Measurements from ENCODE around the gene IWS1. TPM values are rescaled to one million over a fixed set of nuclear protein-coding genes. Genes with fewer than 3 reads are reported as not detected.
A peak's percentile ranks its signal among the peaks of the same experiment; 100 is the strongest.

Gene IWS1
- polyA plus RNA-seq, 1 donor: 53.1 TPM

DNA sequence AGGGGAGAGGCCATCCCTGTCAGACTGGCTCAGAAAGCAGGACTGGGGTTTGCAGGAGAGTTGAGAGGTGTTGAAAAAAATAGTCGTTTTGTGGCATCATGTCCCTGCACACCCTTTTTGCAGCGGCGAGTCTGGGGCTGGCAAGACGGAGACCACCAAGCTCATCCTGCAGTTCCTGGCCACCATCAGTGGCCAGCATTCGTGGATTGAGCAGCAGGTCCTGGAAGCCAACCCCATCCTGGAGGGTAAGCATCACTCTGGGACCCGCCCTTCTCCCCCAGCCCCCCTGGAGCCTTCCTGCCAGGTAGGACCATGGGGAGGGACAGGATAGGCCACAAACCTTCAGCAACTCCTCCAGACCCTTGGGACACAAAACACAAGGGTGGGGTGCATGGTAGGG, 43.4 kb upstream of the IWS1 start:
- H3K27ac ChIP-seq (ENCODE audit: low read length): no peak overlapping the region
- no peaks in the 10 kb centered on the region for H3K9me3 ChIP-seq (ENCODE audit: control insufficient read depth, low read depth, low read length)
- no CpG with 5 or more reads among the region's 6 CpGs for WGBS (ENCODE audit: insufficient coverage, low lambda C conversion rate)
- H3K4me3 ChIP-seq (ENCODE audit: low read length): no peak overlapping the region
- no peaks in the 10 kb centered on the region for H3K27me3 ChIP-seq (ENCODE audit: control insufficient read depth, insufficient read depth, low read length)
- peaks cover 71% of the 10 kb centered on the region for H3K36me3 ChIP-seq (ENCODE audit: control insufficient read depth, insufficient read depth, low read length)
- no peaks in the 10 kb centered on the region for H3K4me1 ChIP-seq (ENCODE audit: control insufficient read depth, insufficient read depth, low read length)
- no peak for DNase-seq

DNA sequence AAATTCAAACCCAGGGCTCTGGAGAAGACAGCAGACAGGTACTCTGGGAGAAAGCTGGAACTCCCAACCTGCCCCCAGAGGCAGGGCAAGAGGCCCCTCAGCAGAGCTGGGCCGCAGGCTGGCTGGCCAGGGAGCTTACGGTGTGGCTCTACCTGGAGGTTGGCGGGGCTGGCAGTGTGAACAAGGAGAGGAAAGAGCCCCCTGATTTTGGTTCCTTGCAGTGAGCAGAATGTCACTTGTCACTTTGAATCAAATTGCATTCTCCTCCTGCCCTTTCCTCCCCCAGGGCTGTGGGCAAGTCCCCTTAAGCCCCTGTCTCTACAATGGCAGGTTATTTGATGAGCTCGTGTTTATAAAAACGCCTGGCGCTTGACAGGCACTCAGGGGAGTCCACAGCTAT, 41.8 kb upstream of the IWS1 start:
- H3K4me1 ChIP-seq (ENCODE audit: control insufficient read depth, insufficient read depth, low read length): peaks cover 4% of the 10 kb centered on the region
- no peaks in the 10 kb centered on the region for H3K9me3 ChIP-seq (ENCODE audit: control insufficient read depth, low read depth, low read length)
- peaks cover 69% of the 10 kb centered on the region for H3K36me3 ChIP-seq (ENCODE audit: control insufficient read depth, insufficient read depth, low read length)
- no peaks in the 10 kb centered on the region for H3K27me3 ChIP-seq (ENCODE audit: control insufficient read depth, insufficient read depth, low read length)
- no peak for DNase-seq
- no CpG with 5 or more reads among the region's 6 CpGs for WGBS (ENCODE audit: insufficient coverage, low lambda C conversion rate)
- H3K4me3 ChIP-seq (ENCODE audit: low read length): no peak overlapping the region
- H3K27ac ChIP-seq (ENCODE audit: low read length): no peak overlapping the region

DNA sequence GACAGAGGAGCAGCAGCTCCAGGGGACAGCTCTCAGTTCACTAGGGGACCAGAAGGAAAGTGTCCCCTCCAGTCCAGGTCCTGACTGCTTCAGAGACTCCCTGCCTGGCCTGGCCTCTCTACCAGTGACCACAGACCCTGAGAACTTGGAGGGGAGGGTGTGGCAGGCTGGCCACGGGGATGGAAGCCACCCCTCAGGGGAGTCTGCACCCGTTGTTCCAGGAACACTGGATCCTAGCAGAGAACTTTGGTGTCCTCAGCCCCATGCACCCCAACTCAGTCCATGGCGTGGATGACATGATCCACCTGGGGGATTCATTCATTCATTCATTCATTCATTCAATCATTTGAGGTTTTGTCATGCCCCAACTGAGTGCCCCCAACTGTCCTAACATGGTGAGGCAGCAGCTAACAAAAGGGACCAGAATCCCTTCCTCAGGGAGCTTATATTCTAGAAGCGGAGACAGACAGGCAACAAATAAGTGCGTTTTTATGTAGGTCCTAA, 41.1 kb upstream of the IWS1 start:
- H3K9me3 ChIP-seq (ENCODE audit: control insufficient read depth, low read depth, low read length): no peaks in the 10 kb centered on the region
- no peak overlapping the region for H3K27ac ChIP-seq (ENCODE audit: low read length)
- no peak for DNase-seq
- H3K27me3 ChIP-seq (ENCODE audit: control insufficient read depth, insufficient read depth, low read length): no peaks in the 10 kb centered on the region
- H3K4me3 ChIP-seq (ENCODE audit: low read length): no peak overlapping the region
- peaks cover 65% of the 10 kb centered on the region for H3K36me3 ChIP-seq (ENCODE audit: control insufficient read depth, insufficient read depth, low read length)
- 90% methylated on average over 2 of the region's 5 CpGs for WGBS (ENCODE audit: insufficient coverage, low lambda C conversion rate)
- peaks cover 7% of the 10 kb centered on the region for H3K4me1 ChIP-seq (ENCODE audit: control insufficient read depth, insufficient read depth, low read length)

DNA sequence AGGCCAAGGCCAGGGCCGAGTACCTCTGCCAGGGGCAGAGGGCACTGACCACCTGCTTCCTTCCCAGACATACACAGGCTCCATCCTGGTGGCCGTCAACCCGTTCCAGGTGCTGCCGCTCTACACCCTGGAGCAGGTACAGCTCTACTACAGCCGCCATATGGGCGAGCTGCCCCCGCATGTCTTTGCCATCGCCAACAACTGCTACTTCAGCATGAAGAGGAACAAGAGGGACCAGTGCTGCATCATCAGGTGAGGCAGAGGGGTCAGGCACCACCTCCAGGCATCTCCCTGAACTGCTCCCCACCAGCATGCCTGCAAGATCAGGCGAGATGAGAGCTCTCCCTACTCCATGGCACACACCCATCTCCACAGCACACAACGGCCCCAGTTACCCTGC, 40.3 kb upstream of the IWS1 start:
- Histone ChIP-seq H3K36me3 (ENCODE audit: control insufficient read depth, insufficient read depth, low read length) (peaks cover 67% of the 10 kb centered on the region), H3K4me1 (ENCODE audit: control insufficient read depth, insufficient read depth, low read length) (peaks cover 7% of the 10 kb centered on the region), H3K27me3 (ENCODE audit: control insufficient read depth, insufficient read depth, low read length) (no peaks in the 10 kb centered on the region), H3K9me3 (ENCODE audit: control insufficient read depth, low read depth, low read length) (no peaks in the 10 kb centered on the region), H3K27ac (ENCODE audit: low read length) (no peak overlapping the region), H3K4me3 (ENCODE audit: low read length) (no peak overlapping the region)
- no CpG with 5 or more reads among the region's 10 CpGs for WGBS (ENCODE audit: insufficient coverage, low lambda C conversion rate)
- DNase-seq: no peak

DNA sequence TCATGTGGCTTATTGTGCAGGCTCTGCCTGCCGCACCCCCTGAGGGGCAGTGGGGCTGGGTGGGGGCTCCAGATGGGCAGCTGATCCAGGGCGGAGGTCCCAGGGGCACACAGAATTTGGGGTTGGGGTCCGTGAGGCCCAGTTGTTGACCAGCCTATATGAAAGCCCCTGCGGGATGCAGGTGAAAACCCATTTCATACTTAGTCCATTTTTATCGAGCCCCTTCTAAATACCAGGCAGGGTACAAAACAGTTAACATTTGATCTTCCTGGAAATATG, 39.8 kb upstream of the IWS1 start:
- H3K9me3 ChIP-seq (ENCODE audit: control insufficient read depth, low read depth, low read length): no peaks in the 10 kb centered on the region
- H3K27ac ChIP-seq (ENCODE audit: low read length): no peak overlapping the region
- H3K36me3 ChIP-seq (ENCODE audit: control insufficient read depth, insufficient read depth, low read length): peaks cover 70% of the 10 kb centered on the region
- no peak for DNase-seq
- H3K4me3 ChIP-seq (ENCODE audit: low read length): no peak overlapping the region
- H3K27me3 ChIP-seq (ENCODE audit: control insufficient read depth, insufficient read depth, low read length): no peaks in the 10 kb centered on the region
- WGBS (ENCODE audit: insufficient coverage, low lambda C conversion rate): no CpG with 5 or more reads among the region's 5 CpGs
- peaks cover 7% of the 10 kb centered on the region for H3K4me1 ChIP-seq (ENCODE audit: control insufficient read depth, insufficient read depth, low read length)

DNA sequence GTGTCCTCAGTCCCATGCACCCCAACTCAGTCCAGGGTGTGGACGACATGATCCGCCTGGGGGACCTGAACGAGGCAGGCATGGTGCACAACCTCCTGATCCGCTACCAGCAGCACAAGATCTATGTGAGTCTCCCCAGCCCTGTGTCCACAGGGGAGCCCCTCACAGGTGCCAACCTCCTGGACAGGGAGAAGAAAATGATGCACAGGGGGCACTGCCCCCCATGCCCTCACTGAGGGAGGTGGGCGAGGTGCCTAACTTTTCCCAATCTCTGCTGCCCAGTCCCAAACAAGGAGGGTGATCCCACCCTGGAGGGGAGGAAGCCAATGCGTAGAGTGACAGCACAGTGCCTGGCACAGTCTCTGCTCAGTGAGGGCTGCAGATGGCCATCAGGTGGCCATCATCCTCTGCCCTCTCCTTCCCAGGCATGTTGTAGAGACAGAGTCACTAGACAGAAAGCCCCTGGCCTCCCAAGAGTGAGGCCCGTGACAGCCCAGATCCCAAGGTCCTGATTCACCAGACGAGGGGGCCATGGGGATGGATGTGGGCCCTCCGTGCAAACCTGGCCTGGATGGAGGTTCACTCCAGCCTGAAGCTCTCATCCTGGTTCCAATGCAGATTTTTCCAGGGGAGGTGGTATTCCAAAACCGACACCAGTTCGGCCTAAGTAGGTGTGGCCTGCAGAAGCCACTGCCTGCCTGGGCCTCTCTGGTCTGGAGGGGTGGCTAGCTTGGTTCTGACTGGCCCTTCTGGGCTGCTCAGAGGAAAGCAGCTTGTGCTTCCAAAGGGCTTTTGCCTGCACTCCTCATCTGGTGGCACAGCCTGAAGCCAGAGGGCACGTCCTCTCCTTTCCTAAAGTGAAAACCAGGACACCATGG, 39.2 kb upstream of the IWS1 start:
- no peaks in the 10 kb centered on the region for H3K27me3 ChIP-seq (ENCODE audit: control insufficient read depth, insufficient read depth, low read length)
- no peaks in the 10 kb centered on the region for H3K9me3 ChIP-seq (ENCODE audit: control insufficient read depth, low read depth, low read length)
- no peak overlapping the region for H3K4me3 ChIP-seq (ENCODE audit: low read length)
- H3K36me3 ChIP-seq (ENCODE audit: control insufficient read depth, insufficient read depth, low read length): peaks cover 70% of the 10 kb centered on the region
- WGBS (ENCODE audit: insufficient coverage, low lambda C conversion rate): no CpG with 5 or more reads among the region's 12 CpGs
- H3K4me1 ChIP-seq (ENCODE audit: control insufficient read depth, insufficient read depth, low read length): peaks cover 7% of the 10 kb centered on the region
- no peak overlapping the region for H3K27ac ChIP-seq (ENCODE audit: low read length)
- no peak for DNase-seq

DNA sequence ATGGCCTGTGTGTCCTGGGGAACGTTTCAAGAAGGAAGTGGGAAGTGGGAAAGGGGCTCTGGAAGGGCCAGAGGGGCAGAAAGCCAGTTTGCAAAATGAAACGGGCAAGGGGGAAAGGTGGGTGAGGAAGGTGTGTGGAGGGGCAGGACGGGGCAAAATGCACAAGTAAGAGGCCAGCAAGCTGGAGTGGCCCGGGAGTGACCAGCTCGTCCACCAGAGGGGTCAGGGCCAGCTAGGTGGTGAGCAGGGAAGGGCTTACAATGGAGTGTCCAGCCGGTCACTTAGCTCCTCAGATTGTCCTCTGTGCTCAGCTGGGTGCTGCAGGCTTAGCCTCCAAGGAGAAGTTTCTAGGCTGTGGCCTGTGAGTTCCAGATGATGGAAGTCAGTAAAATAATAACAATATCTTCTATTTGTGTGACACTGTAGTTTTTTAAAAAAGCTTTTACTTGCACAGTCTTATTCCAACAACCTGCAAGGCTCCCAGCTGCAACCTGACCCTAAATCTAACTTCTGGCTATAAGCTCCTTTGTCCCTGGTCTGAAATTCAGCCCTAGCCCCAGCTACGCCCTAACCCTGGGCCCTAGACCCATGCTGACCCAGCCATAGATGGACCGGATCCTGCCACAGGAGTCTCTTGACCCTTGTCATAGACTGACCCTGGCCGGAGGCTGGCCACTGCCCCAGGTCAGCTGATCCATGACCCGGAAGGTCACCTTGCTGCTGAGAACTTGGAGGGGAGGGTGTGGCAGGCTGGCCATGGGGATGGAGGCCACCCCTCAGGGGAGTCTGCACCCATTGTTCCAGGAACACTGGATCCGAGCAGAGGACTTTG, 38.4 kb upstream of the IWS1 start:
- Histone ChIP-seq H3K9me3 (ENCODE audit: control insufficient read depth, low read depth, low read length) (no peaks in the 10 kb centered on the region), H3K4me3 (ENCODE audit: low read length) (no peak overlapping the region), H3K4me1 (ENCODE audit: control insufficient read depth, insufficient read depth, low read length) (peaks cover 7% of the 10 kb centered on the region), H3K27me3 (ENCODE audit: control insufficient read depth, insufficient read depth, low read length) (no peaks in the 10 kb centered on the region), H3K36me3 (ENCODE audit: control insufficient read depth, insufficient read depth, low read length) (peaks cover 74% of the 10 kb centered on the region), H3K27ac (ENCODE audit: low read length) (no peak overlapping the region)
- 86% methylated on average over 1 of the region's 11 CpGs for WGBS (ENCODE audit: insufficient coverage, low lambda C conversion rate)
- DNase-seq: no peak

DNA sequence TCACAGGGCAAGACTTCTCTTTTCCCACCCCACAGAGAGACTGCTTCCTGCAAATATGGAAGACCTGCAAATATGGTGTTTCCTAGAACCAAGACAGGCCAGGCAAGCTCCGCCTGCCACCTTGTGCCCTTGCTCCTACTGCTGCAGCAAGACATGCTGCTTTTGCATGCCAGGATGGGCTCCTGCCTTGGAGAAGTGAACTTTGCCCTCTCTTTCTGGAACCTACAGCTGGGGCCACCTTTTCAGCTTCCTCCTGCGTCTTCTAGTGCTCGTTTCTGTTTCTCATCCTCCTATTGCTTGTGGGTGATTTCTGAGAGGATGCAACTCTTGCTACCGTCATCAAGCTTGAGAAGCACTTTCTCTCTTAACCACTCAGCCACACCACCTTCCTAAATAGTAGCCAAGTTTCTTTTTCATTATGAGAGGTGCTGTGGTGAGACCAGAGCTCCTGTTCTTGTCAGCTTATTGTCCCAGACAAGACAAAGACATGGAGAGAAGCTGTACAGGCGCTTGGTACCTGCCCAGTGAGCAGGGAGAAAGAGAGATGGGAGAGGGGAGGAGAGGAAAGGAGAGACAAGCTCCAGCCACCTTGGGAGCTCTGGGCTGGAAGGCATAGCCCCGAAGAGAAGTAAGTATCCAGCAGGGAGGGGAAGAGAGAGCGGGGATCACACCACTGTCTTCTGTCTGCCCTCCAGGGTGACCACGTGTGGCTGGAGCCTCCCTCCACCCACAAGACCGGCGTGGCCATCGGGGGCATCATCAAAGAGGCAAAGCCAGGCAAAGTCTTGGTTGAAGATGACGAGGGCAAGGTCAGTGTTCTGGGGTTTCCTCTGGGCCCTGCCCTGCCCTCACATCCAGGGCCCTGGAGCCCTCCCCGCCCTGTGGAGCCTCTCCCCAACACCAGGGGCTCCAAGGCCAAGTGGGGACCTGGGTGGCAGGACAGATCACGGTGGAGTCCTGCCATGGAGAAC, 37.5 kb upstream of the IWS1 start:
- H3K4me3 ChIP-seq (ENCODE audit: low read length): no peak overlapping the region
- peak; percentile 29 to 69 for DNase-seq
- H3K27ac ChIP-seq (ENCODE audit: low read length): peak overlapping the region; percentile 7
- WGBS (ENCODE audit: insufficient coverage, low lambda C conversion rate): no CpG with 5 or more reads among the region's 14 CpGs
- peaks cover 7% of the 10 kb centered on the region for H3K4me1 ChIP-seq (ENCODE audit: control insufficient read depth, insufficient read depth, low read length)
- peaks cover 76% of the 10 kb centered on the region for H3K36me3 ChIP-seq (ENCODE audit: control insufficient read depth, insufficient read depth, low read length)
- H3K27me3 ChIP-seq (ENCODE audit: control insufficient read depth, insufficient read depth, low read length): no peaks in the 10 kb centered on the region
- H3K9me3 ChIP-seq (ENCODE audit: control insufficient read depth, low read depth, low read length): no peaks in the 10 kb centered on the region

DNA sequence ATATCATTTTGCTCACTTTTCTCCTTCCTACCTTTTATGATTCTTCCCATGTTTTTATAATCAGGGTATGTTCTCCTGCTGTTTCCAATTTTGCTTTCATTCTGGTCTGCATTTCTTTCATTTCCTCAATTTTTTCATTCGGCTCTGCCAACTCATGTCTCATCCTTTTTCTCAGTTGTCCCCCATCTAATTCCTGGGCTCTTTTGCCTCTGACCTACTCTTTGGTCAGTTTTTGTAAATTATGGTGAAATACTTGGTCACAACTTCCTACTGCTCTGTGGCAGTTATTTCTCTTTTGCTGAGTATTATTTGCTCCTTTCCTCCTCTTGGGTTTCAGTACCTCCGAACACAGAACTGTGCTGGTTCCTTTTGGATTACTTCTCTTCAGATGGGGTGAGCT, 36.6 kb upstream of the IWS1 start:
- Histone ChIP-seq H3K9me3 (ENCODE audit: control insufficient read depth, low read depth, low read length) (no peaks in the 10 kb centered on the region), H3K36me3 (ENCODE audit: control insufficient read depth, insufficient read depth, low read length) (peaks cover 72% of the 10 kb centered on the region), H3K4me3 (ENCODE audit: low read length) (no peak overlapping the region), H3K27me3 (ENCODE audit: control insufficient read depth, insufficient read depth, low read length) (no peaks in the 10 kb centered on the region), H3K4me1 (ENCODE audit: control insufficient read depth, insufficient read depth, low read length) (peaks cover 7% of the 10 kb centered on the region), H3K27ac (ENCODE audit: low read length) (no peak overlapping the region)
- no peak for DNase-seq
- no CpG with 5 or more reads among the region's 2 CpGs for WGBS (ENCODE audit: insufficient coverage, low lambda C conversion rate)

DNA sequence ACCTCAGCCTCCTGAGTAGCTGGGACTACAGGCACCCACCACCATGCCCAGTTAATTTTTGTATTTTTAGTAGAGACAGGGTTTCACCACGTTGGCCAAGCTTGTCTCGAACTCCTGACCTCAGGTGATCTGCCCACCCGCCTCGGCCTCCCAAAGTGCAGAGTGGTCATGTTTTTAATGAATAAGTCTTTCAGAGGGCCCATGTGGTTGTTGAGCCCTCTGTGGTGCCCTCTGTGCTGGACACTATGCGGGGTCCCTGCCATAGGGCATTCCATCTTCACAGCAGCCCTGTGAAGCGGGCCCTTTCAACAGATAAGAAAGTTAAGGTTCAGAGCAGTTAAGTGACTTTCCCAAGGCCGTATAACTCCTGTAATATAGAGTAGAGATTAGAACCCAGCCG, 35.1 kb upstream of the IWS1 start:
- DNase-seq: no peak
- H3K36me3 ChIP-seq (ENCODE audit: control insufficient read depth, insufficient read depth, low read length): peaks cover 56% of the 10 kb centered on the region
- no peak overlapping the region for H3K4me3 ChIP-seq (ENCODE audit: low read length)
- no peaks in the 10 kb centered on the region for H3K27me3 ChIP-seq (ENCODE audit: control insufficient read depth, insufficient read depth, low read length)
- peaks cover 7% of the 10 kb centered on the region for H3K4me1 ChIP-seq (ENCODE audit: control insufficient read depth, insufficient read depth, low read length)
- no CpG with 5 or more reads among the region's 8 CpGs for WGBS (ENCODE audit: insufficient coverage, low lambda C conversion rate)
- no peaks in the 10 kb centered on the region for H3K9me3 ChIP-seq (ENCODE audit: control insufficient read depth, low read depth, low read length)
- no peak overlapping the region for H3K27ac ChIP-seq (ENCODE audit: low read length)

All from large intestine (tissue), 3 donors.